Mesodermal cell (in vitro differentiated cells): ENCODE measurements around the gene GRPEL2.

Experiments used
- H3K27ac ChIP-seq: 2 replicates; pipeline ENCODE4 v1.7.0; 2013; ENCODE audit warnings: mild to moderate bottlenecking, low read depth, low read length, moderate library complexity; ENCODE audit not compliant: severe bottlenecking
- H3K36me3 ChIP-seq: 2 replicates; pipeline ENCODE4 v1.7.1; 2013; ENCODE audit warnings: mild to moderate bottlenecking, low read length, moderate library complexity; ENCODE audit not compliant: control insufficient read depth, insufficient read depth
- H3K4me1 ChIP-seq: one replicate; pipeline ENCODE4 v1.7.1; 2013; ENCODE audit warnings: mild to moderate bottlenecking, low read length; ENCODE audit not compliant: insufficient read depth, control insufficient read depth, poor library complexity, severe bottlenecking
- H3K4me3 ChIP-seq: 2 replicates; pipeline ENCODE4 v1.7.0; 2013; ENCODE audit warnings: low read length, control low read depth, mild to moderate bottlenecking; ENCODE audit not compliant: insufficient read depth, poor library complexity, severe bottlenecking; ENCODE audit errors: extremely low read depth
- H3K9me3 ChIP-seq: 2 replicates; pipeline ENCODE4 v1.7.1; 2013; ENCODE audit warnings: mild to moderate bottlenecking, low read length, moderate library complexity; ENCODE audit not compliant: control insufficient read depth
- WGBS, 2 experiments: methylation state at CpG; one replicate each; pipeline ENCODE4 v1.1.5; 2013; ENCODE audit warnings: missing lambda C conversion rate in 2 of 2; ENCODE audit not compliant: insufficient coverage in 2 of 2; 5-methylcytosine and 5-hydroxymethylcytosine counted together

GRPEL2 gene

DNA sequence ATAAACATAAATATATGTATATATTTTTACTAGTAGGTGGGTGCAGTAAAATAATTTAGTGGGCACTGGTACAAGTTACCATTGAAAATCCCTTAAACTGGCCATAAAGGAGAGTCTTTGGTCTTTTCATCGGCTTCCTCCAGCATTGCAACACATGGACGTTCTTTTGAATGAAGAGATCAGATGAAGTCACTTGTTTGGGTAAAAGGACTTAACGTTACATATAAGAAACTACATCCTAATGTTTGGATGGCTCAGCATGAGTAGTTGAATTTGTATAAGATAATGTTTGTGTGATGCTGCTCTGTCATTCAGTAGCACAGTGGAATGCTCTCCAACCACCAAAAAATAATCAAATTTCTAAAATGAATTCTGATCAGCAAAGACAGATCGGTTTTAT, 42.1 kb upstream of the GRPEL2 start:
- no peak overlapping the region for H3K4me3 ChIP-seq
- H3K36me3 ChIP-seq, result peaks cover 19% of the 10 kb centered on the region
- peaks cover 6% of the 10 kb centered on the region for H3K4me1 ChIP-seq
- H3K9me3 ChIP-seq, result no peaks in the 10 kb centered on the region
- H3K27ac ChIP-seq, result no peak overlapping the region
- WGBS, 2 experiments, result 80% methylated on average over 1 of the region's 4 CpGs; no CpG with 5 or more reads in 1 of the 2 experiments

DNA sequence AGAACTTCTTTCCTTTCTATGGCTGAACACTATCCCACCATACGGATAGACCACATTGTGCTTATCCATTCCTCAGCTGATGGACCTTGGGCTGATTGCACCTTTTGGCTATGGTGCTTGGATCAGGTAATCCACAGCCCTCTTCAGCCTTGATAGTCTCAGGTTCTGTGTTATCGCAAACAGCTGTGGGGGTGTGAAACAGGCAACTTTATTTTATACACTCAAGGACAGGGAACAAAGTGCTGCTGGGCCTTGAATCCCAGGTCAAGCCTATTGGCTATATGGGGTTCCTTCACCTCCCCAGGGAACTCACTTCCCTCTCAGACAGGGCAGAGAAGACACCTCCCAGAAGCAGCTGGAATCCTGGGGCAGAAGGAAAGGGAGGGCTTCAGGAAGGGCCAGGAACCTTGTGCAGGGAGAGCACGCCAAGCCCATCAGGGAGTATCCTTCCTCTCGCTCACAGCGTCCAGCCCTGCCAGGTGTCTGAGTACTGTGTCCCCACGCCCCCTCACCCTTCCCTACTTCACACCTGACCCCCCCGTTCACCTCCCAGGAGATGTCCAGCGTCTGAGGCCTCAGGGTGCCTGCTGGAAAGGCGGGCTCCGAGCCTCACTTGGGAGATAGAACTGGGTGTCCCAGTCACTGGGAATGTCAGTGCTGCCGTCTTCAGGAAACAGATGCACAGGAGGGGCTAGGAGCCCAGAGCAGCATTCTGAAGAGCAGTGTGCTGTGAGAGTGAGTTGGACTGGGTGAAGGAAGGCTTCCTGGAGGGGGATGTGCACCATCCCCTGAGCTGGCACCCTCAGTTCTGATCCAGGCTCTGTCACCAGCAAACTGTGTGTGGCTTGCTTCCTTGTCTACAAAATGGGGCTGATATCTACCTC, 40.9 kb upstream of the GRPEL2 start:
- no peak overlapping the region for H3K27ac ChIP-seq
- no peak overlapping the region for H3K4me3 ChIP-seq
- H3K9me3 ChIP-seq, result no peaks in the 10 kb centered on the region
- peaks cover 19% of the 10 kb centered on the region for H3K36me3 ChIP-seq
- 90 to 95% methylated on average over 2 to 8 of the region's 11 CpGs for WGBS, 2 experiments
- H3K4me1 ChIP-seq, result peaks cover 2% of the 10 kb centered on the region

DNA sequence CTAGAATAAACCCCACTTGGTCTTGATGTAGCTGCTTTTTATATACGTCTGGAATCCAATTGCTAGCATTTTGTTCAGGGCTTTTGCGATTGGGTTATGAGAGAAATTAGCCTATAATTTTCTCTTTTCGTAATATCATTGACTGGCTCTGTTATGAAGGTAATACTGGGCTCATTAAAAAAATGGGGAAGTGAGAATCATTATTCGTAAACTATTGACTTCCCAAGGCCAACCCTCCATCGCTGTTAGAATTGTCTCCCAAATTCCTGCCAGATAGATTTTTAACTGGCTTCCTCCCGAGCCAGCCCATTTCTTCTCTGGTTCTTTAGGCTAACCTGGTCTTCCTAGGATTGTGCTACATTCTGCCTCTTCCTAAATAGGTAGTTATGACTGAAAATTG, 35.9 kb upstream of the GRPEL2 start:
- peaks cover 22% of the 10 kb centered on the region for H3K36me3 ChIP-seq
- H3K4me1 ChIP-seq, result peaks cover 9% of the 10 kb centered on the region
- H3K27ac ChIP-seq, result no peak overlapping the region
- H3K9me3 ChIP-seq, result no peaks in the 10 kb centered on the region
- no peak overlapping the region for H3K4me3 ChIP-seq
- 91% methylated on average over 5 of the region's 6 CpGs; no CpG with 5 or more reads in 1 of the 2 experiments for WGBS, 2 experiments

DNA sequence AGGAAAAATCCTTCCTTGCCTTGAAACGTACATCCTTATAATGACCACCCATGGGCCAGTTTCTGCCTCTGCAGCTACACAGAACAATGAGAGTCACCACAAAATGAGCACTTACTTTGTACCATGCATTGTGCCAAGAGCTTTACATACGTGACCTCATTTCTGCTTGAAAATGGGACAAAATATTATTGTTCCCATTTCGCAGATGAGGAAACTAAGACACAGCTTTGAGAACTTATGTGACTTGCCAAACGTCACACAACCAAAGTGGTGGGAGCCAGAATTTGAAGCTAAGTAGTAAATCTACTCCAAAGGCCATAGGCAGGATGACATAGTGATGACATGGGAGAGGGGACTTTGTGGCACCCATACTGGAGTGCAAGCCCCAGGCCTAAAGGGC, 34.8 kb upstream of the GRPEL2 start:
- Histone ChIP-seq H3K9me3 (no peaks in the 10 kb centered on the region), H3K36me3 (peaks cover 21% of the 10 kb centered on the region), H3K4me1 (peaks cover 9% of the 10 kb centered on the region), H3K27ac (no peak overlapping the region), H3K4me3 (no peak overlapping the region)
- 94 to 97% methylated on average over 4 of the region's 4 CpGs for WGBS, 2 experiments

DNA sequence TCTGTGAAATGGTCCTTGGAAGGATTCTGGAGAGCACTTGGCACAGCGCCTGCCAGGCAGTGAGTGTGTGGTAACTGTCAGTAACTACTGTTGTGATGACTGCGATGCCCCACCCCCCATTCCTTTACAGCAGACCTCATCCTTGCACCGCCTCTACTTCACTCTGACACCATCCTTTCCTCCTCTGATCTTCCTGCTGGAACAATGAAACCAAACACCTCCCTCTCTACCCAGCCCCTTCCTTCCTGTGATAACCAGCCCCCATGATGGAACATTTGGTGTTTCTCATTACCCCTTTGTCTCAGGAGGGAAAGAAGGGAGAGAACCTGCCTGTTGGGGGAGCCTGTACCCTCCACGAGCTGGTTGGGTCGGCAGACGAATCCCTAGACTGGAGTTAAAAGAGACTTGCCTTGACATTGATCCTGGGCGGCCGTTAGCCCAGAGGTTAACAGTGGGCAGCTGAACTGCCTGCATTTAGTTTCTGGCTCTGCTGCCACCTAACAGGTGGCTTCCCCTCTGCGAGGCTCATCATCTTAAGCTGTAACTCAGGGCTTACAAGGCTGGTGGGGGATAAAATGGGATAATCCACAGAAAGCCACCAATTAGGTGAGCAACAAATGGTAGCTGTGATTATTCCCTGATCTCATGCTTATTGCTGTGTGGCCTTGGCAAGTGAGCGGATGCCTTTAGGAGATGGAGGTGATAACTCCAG, 34.2 kb upstream of the GRPEL2 start:
- Histone ChIP-seq H3K4me1 (peaks cover 9% of the 10 kb centered on the region), H3K9me3 (no peaks in the 10 kb centered on the region), H3K4me3 (no peak overlapping the region), H3K36me3 (peaks cover 19% of the 10 kb centered on the region), H3K27ac (peak overlapping the region; percentile 23)
- 54 to 63% methylated on average over 7 of the region's 10 CpGs for WGBS, 2 experiments

DNA sequence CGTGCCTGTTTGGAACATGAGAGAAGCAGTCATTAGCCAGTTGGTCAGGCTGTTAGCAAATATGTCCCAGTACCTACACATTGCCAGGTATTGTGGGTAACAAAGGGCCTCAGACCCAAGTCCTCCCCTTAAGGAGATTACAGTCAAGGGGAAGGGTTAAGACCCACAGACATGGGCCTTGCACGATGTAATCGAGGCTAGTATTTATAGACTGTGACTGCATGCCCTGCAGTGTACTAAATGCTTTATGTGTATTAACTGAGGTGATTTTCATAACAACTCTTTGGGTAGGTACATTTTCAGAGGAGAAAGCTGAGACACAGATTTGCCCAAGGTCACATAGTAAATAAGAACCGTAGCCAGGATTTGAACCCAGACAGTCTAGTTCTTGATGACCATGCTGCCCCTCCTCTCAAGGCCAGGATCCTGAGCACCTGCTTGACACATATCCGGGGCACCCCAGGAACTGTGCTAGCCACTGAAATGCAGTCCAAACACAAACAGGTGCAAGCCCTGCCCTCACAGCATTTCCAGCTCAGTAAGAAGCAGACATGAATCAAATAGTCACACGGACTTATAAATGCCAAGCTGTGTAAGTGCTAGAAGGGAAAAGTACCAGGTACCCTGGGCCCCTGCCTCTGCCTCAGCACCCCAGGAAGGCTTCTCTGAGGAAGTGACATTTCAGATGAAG, 32.0 kb upstream of the GRPEL2 start:
- Histone ChIP-seq H3K9me3 (no peaks in the 10 kb centered on the region), H3K4me1 (peaks cover 9% of the 10 kb centered on the region), H3K36me3 (peaks cover 15% of the 10 kb centered on the region), H3K27ac (no peak overlapping the region), H3K4me3 (no peak overlapping the region)
- 93 to 96% methylated on average over 5 of the region's 6 CpGs for WGBS, 2 experiments

DNA sequence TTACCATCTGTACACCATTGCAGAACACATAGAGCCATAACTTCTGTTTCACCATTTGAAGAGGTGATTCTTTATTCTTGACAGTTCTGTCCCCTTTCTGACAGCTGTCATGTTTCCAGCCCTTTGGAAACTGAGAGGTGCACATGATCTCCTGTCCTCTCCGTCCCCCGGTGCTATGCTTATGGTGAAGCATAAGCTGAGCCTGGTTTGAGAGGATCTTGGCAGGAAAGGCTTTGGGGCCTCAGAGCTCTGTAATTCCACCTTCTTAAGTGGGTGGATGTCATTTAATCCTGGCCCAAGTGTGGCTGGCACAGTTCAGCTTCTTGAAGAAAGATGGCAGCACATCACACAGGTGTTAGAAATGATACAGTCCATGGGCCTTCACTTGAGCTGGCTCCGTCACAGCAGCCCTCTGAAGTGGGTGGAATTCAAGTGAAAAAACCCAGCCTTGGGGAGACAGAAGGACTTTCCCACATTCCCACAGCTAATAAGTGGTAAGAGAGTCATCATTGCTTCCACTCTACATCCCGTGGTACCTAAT, 30.7 kb upstream of the GRPEL2 start:
- Histone ChIP-seq H3K4me1 (peaks cover 9% of the 10 kb centered on the region), H3K36me3 (peaks cover 19% of the 10 kb centered on the region), H3K4me3 (no peak overlapping the region), H3K27ac (no peak overlapping the region), H3K9me3 (no peaks in the 10 kb centered on the region)
- WGBS, 2 experiments, result 88 to 93% methylated on average over 2 to 3 of the region's 4 CpGs

DNA sequence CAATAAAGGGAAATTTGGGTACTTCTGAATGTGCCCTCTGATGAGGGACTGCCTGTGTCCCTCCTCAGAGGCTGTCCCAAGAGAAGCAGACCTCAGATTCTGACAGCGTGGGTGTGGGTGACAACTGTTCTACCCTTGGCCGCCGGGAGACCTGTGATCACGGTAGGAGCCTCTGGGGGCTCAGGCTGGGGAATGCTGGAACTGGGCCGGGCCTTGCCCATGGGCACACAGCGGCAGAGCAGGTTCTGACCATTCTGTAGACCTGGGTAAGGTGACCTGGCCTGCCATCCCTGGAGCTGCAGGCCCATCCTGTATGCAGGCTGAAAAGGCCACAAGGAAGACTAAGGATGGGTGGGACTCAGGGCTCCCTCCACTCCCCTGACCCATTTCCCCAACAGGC, 29.5 kb upstream of the GRPEL2 start:
- H3K4me1 ChIP-seq, result peaks cover 13% of the 10 kb centered on the region
- no peak overlapping the region for H3K4me3 ChIP-seq
- H3K9me3 ChIP-seq, result no peaks in the 10 kb centered on the region
- WGBS, 2 experiments, result 90% methylated on average over 6 of the region's 6 CpGs
- no peak overlapping the region for H3K27ac ChIP-seq
- peaks cover 23% of the 10 kb centered on the region for H3K36me3 ChIP-seq

DNA sequence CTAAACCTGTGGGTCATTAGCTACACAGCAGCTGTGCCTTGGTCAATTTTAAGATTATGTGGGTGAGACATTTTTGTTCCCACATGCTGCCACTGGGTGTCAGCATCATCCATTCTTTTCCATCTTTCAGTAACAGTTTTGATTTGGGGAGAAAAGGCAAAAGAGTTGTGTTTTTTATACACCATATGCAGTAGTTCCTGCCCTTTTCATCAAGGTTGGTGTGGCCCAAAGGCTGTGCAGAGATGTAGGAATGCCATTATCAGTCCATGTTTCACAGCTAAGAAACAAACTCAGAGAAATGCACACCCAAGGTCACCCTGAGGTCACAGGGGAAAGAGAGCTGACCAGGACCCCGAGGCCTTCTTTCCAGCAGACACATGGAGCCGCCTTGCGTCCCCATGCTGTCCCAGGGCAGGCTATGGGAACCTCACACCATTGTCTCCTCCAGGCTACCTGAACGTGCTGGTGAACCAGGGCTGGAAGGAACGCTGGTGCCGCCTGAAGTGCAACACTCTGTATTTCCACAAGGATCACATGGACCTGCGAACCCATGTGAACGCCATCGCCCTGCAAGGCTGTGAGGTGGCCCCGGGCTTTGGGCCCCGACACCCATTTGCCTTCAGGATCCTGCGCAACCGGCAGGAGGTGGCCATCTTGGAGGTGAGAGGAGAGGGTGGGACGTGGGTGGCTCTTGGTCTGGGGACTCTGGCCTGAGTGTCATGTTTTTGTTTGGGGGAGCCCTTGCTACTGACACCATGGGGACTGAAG, 27.8 kb upstream of the GRPEL2 start:
- Histone ChIP-seq H3K4me3 (no peak overlapping the region), H3K27ac (no peak overlapping the region), H3K36me3 (peaks cover 13% of the 10 kb centered on the region), H3K4me1 (peaks cover 15% of the 10 kb centered on the region), H3K9me3 (no peaks in the 10 kb centered on the region)
- 86 to 88% methylated on average over 8 to 14 of the region's 14 CpGs for WGBS, 2 experiments

DNA sequence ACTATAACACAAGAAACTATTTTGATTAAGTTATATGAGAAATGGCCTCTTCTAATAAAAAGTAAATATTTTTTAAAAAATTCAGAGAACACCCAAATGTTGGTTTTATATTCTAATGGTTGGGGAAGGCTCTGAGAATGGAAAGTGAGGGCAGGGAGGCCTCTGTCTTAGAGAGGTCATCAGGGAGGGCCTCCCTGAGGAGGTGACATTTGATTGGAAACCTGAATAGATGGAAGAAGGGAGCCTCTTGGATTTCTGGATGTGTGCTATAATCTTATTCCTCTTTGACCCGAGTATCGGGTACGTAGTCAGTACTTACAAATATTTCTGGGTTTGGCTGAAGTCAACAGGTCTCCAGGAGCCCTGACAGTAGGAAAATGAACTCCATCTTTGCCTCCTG, 26.1 kb upstream of the GRPEL2 start:
- WGBS, 2 experiments, result 97 to 100% methylated on average over 3 of the region's 3 CpGs
- Histone ChIP-seq H3K27ac (no peak overlapping the region), H3K4me1 (peaks cover 15% of the 10 kb centered on the region), H3K4me3 (no peak overlapping the region), H3K9me3 (no peaks in the 10 kb centered on the region), H3K36me3 (peaks cover 14% of the 10 kb centered on the region)
